Stimulated activated CD8-positive, alpha-beta memory T cell treated with anti-CD3 and anti-CD28 coated beads, Interleukin-4, amount 100 ng/mL, for 4 hours (primary cell): Measurements from ENCODE around the gene PRR9.
"Not testable (repeated sequence)": the region's sequence is repeated elsewhere in the genome, so short reads cannot be mapped to it uniquely, and the experiment has no call there.

Experiments
- DNase-seq, 2 donors: peaks; one replicate each; pipeline ENCODE4 v3.0.0-alpha.2; 2020; ENCODE audit warnings: low read depth in 2 of 2, low spot score in 1 of 2

Gene PRR9

GRCh38 chr1:153217212-153217611, at the start of gene PRR9:
PRR9 (plus strand) TSS chr1:153217584; CDS start chr1:153218145, 561 bp downstream.
- no peak for DNase-seq

- DNase-seq: no peak
These were observed 48.7 kb upstream of the PRR9 start for GRCh38 chr1:153168686-153169085.

DNA sequence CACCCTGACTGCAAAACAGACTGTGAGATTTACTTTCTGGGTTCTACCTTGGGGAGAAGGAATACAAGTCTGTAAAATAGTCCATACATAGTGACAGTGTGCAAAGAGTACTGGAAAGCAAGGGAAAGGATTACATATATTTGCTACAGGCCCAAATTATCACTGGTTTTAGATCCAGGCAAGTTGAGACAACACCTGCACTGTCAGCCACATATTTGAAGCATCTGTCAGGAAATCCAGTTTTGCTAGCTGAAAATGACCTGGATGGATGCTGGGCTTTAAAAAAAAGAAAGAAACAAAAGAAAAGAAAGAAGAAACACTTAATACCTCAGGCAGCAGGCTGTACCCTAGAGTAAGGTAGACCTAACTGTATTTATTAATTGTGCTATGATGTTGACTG, 42.8 kb upstream of the PRR9 start:
- DNase-seq: no peak

DNA sequence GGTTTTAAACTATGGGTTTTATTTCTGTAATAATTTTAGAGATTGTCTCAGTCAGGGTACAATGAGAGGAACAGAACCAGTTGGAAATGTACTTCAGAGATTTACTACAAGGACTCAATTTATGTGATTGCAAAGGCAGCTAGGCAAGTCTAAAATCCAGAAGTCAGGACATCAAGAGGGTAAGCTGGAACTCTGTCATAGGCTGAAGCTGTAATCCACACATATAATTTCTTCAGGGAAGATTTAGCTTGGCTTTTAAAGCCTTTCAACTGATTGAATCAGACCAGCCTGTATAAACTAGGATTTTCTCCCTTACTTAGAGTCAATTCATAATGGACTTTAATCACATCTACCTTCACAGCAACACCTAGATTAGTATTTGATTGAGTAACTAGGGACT, 38.5 kb upstream of the PRR9 start:
- no peak for DNase-seq

DNA sequence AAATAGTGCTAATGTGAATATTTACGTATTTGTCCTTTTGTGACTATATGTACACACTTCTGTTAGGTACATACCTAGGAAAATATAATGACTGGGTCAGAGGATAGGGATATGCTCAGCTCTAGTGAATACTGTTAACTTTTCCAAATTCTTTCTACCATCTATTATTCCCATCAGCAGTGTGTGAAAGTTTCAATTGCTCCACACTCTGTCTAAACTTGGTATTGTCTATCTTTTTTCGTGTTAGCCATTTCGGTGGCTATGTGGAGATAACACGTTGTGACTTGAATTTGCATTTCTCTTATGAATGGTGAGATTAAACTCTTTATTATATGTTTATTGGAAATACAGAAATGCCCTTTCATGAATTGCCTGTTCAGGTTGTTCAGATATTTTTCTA, 36.8 kb upstream of the PRR9 start:
- no peak for DNase-seq

DNA sequence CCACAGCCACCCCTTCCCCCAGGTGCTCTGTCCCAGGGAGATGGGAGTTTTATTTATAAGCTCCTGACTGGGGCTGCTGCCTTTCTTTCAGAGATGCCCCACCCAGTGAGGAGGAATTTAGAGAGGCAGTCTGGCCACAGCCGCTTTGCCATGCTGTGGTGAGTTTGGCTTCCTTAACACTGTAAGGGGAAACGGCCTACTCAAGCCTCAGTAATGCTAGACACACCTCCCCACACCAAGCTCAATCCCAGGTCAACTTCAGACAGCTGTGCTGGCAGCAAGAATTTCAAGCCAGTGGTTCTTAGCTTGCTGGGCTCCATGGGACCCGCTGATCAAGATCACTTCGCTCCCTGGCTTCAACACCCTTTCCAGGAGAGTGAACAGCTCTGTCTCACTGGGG, 29.1 kb upstream of the PRR9 start:
- DNase-seq: not testable (repeated sequence)

DNA sequence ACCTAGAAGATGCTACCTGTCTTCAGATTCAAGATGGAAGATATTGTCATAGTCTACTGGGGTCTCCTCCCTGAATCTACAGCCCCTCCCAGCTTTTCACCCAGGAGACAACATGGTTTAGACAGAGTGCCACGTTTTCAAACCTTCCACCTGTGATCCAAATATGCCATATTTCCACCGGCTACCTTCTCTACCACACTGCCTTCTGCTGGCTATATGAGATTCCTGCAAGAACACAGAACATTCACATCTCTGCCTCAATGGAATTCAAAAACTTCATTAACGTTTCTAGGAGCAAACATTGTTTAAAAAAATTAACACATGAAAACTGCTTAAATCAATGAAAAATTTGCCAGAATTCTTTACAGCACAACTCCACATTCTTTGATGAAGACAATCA, 27.0 kb upstream of the PRR9 start:
- DNase-seq: no peak

DNA sequence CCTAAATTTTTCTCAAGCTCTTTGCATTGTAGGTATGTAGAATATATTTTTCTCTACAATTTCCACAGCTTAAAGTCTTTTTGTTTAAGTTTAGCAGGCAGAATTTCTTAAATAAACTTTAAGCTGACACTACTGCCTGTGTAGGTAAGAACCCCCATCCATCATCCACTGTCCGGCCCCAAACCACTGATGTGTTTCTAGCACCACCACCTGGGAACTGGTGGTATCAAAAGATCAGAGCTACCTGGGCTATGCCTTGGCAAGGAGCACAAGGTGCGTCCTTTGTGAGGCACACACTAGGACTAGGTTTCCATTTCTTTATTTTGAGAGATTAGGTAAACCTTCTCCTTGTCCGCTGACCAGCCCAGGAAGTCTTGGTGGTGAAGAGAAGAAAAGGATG, 24.7 kb upstream of the PRR9 start:
- DNase-seq: no peak

DNA sequence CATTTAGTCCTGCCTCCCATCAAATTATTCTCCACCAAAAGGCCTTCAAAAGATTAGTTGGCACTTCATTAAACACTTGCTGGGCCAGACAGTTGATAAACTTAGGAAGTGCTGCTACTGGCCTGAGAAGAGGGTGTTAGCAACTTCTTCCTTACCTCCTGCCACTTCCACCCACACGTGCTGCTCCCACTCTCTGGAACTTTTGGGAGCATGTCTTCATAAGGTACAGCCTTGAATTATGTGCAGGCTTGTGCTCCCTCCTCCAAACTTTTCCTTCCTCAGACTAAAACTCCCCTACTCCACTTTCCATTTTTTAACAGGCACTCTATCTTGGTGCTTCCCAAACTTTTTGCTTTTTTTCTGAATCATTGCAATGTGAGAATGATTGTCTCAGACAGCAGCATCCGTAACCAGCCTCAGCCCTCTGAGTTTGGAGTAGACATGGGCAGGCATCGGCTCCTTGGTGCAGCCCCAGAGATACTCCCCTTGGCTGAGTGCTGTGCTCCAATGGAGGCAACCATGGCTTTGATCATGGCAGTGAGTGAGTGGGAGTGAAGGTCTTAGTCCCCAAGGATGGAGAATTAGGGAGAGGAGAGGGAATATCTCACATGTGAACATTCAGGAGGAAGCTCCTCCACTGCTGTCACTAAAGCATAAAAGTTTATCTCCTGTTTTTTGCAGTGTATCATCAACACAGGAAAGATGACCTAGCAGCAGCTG, 22.9 kb upstream of the PRR9 start:
- DNase-seq: no peak

- no peak for DNase-seq
These were observed 22.2 kb upstream of the PRR9 start for GRCh38 chr1:153195216-153195615.

- DNase-seq: no peak
These were observed 15.4 kb upstream of the PRR9 start for GRCh38 chr1:153202006-153202405.

DNA sequence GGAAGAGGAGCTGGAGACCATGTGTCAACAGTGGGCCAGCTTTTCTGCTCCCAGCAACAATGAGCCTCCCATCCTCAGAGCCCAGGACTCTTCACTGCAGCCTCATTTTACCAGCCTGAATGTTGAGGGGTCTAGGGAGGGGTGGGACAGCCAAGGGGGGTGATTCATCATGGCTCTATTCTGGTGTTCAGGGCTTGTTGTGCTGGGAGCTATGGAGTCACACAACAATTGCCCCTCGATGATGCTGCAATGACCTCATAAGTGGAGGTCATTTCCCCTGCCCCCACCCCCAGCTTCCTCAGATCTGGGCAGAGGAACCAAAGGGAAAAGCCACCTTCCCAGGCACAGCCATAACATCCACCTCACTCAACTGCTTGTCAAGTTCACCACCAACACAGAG, 14.3 kb upstream of the PRR9 start, which contains the start of gene LELP1:
TSS of gene LELP1 (plus strand) at position 301 of the 400 bp plus-strand sequence. CDS start 1,278 bp downstream, outside the sequence.
- no peak for DNase-seq

GRCh38 chr1:153206631-153207030, 10.8 kb upstream of the PRR9 start:
- DNase-seq: no peak

GRCh38 chr1:153210206-153210605, 7.2 kb upstream of the PRR9 start:
- DNase-seq: no peak

GRCh38 chr1:153212201-153212600, 5.2 kb upstream of the PRR9 start:
- DNase-seq: no peak

- no peak for DNase-seq
These were observed 3.9 kb upstream of the PRR9 start for GRCh38 chr1:153213519-153213918.

GRCh38 chr1:153217744-153218416, 496 bp downstream of the PRR9 start:
- no peak for DNase-seq

DNA sequence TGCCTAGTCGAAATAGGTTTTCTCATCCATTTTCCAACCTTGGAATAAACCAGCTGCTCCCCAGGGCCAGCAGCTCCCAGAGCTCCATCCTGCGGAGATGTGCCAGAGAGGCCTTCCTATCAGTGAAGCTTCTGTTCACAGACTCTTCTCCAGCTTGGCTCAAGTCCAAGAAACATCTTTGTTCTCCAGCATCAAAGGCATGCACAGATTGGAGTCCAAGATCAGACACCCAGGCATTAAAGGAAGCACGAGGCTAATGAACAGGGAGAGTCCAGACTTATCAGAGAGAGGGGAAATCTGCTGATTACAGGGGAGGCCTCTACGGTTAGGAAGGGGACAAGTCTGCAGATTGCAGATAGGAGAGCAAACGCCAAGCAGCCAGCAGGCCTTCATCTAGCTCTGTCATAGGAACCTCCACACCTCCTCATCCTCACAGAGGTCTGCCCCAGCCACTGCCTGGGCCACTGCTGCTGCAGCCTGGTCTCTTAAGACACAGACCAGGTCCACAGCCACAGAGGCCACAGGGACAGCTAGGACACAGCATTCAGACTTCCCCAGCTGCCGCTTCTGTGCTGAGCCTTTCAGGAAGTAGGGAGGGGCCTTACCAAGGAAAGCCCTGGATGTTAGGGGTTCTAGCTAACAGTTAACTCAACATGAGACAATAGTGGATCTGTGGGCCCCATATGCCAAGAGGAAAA, 3.4 kb downstream of the PRR9 start:
- no peak for DNase-seq

DNA sequence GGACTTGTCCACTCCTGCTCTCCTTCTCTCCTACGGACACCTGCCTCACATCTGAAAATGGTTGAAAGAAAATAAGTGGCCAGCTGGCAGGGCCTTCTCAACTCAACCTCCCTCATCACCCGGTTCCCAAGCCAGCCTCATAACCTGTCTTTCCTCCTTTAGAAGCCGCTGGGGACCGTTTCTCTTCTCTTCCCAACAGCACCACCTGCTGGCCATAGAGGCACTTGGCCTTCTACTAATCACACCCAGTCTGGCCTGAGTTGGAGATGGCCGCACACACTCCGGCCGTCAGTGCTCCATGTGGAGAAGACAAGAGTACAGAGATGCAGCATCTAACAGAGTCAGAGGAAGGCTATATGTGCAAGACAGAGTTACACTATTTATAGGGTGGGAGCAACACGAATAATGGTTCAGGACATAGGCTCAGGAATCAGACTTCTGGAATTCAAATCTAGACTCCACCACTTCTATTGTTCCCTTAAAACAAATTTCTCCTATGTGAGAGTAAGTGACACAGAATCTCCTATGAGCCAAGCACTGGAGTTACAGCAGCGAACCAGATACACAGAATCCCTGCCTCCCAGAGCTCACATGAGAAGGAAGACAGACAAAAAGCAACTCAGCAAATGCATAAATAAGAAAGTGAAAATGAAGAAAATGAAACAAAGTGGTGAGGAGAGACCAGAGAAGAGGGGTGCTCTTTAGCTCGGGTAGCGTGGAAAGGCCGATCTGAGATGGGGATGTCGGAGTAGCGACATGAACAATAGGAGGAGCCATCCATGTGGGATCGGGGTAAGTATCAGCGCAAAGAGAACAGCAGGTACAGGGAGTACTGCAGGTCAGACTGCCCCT, 5.9 kb downstream of the PRR9 start:
- peak in 1 of 2 donors; percentile 11 for DNase-seq

DNA sequence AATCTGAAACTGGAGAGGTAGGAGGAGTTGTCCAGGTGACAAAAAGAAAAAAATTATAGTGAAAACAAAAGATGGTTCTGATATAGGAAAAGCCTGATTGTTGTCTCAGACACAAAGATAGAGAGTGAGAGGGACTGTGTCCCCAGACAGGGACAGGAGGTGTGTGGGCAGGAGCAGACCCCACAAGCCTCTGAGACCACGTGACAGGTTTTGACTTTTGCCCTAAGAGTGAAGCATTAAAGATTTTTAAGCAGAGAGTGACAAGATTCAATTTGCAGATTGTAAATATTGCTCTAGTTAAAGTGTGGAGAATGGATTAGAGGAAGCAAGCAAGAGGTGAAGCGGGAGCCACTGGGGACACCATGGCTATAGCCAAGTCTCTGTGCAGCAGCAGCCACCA, 10.4 kb downstream of the PRR9 start:
- no peak for DNase-seq

GRCh38 chr1:153228491-153228890, 11.1 kb downstream of the PRR9 start:
- DNase-seq: no peak
